CD4-positive, alpha-beta T cell (primary cell): ENCODE data around the gene MAGI1. TPM values are rescaled to one million over a fixed set of nuclear protein-coding genes. Genes with fewer than 3 reads are reported as not detected.
"Not testable (repeated sequence)": the region's sequence is repeated elsewhere in the genome, so short reads cannot be mapped to it uniquely, and the experiment has no call there.

Experiments
- ATAC-seq: fragments of 200-7000 bp; cut with Tn5 transposase; one replicate; pipeline ENCODE4 v1.10.0; 2022; ENCODE audit warnings: mild to moderate bottlenecking; ENCODE audit not compliant: poor library complexity
- CTCF ChIA-PET: fragments of 350-600 bp; sonication (Branson Sonifier 250); formaldehyde crosslinking; loops from one replicate; lab custom pipeline; 2021; ENCODE audit warnings: antibody characterized with exemption, inconsistent platforms; lab: Charles Lee
- POLR2A ChIA-PET: fragments of 350-600 bp; sonication (Branson Sonifier 250); formaldehyde crosslinking; loops from one replicate; lab custom pipeline; 2021; ENCODE audit warnings: antibody characterized with exemption, inconsistent platforms; lab: Charles Lee
- DNase-seq, 14 experiments: peaks; one replicate each; pipeline ENCODE4 v3.0.0-alpha.2; 2013 to 2020; ENCODE audit warnings: mixed read lengths in 2 of 14
- H3K27ac ChIP-seq, 2 donors: one replicate each; pipeline versions ENCODE4 v1.5.1 to v1.7.0; 2013; ENCODE audit warnings: low read length in 2 of 2, low read depth in 1 of 2, mild to moderate bottlenecking in 1 of 2
- H3K27me3 ChIP-seq, 2 experiments: 1 replicate in 1 of 2; 2 replicates in 1 of 2; pipeline versions ENCODE4 v1.6.1 to v1.7.0; 2013; ENCODE audit warnings: low read length in 2 of 2, control low read depth in 1 of 2, mild to moderate bottlenecking in 1 of 2, moderate library complexity in 1 of 2; ENCODE audit not compliant: insufficient read depth in 2 of 2, control insufficient read depth in 1 of 2
- H3K36me3 ChIP-seq: one replicate; pipeline ENCODE4 v1.6.1; 2013; ENCODE audit warnings: low read length, control low read depth; ENCODE audit not compliant: insufficient read depth
- H3K4me1 ChIP-seq: one replicate; pipeline ENCODE4 v1.6.1; 2013; ENCODE audit warnings: low read length, control low read depth; ENCODE audit not compliant: insufficient read depth
- H3K4me3 ChIP-seq: one replicate; pipeline ENCODE4 v1.5.1; 2013; ENCODE audit warnings: mild to moderate bottlenecking, low read length, moderate library complexity
- H3K9me3 ChIP-seq, 2 experiments: 1 replicate in 1 of 2; 2 replicates in 1 of 2; pipeline versions ENCODE4 v1.6.1 to v1.7.0; 2013; ENCODE audit warnings: low read length in 2 of 2, mild to moderate bottlenecking in 2 of 2, control low read depth in 1 of 2, moderate library complexity in 1 of 2; ENCODE audit not compliant: control insufficient read depth in 1 of 2, insufficient read depth in 1 of 2
- H3K27ac Mint-ChIP-seq: one replicate; pipeline ENCODE4 v1.8.0; 2020; ENCODE audit warnings: mixed read lengths
- H3K27me3 Mint-ChIP-seq: one replicate; pipeline ENCODE4 v1.8.0; 2021; ENCODE audit warnings: mixed read lengths
- H3K36me3 Mint-ChIP-seq: one replicate; pipeline ENCODE4 v1.8.0; 2021; ENCODE audit warnings: low read depth, mixed read lengths
- H3K4me1 Mint-ChIP-seq: one replicate; pipeline ENCODE4 v1.8.0; 2021; ENCODE audit warnings: low read depth, mixed read lengths
- H3K4me3 Mint-ChIP-seq: one replicate; pipeline ENCODE4 v1.8.0; 2020; ENCODE audit warnings: mild to moderate bottlenecking, mixed read lengths
- H3K9me3 Mint-ChIP-seq: one replicate; pipeline ENCODE4 v1.8.0; 2020; ENCODE audit warnings: mixed read lengths
- intact Hi-C, 2 experiments: fragments of 100-400 bp; cut with DNase I in 1 of 2; cut with micrococcal nuclease in 1 of 2; formaldehyde crosslinking; loops; one replicate each; pipeline versions ENCODE4 v1.15.1 to v1.9.0; 2023 to 2025; cut with DNase I, micrococcal nuclease
- total RNA-seq, 174 experiments: library from RNA in 2 of 174; stranded (reverse) in 2 of 174; gene quantifications; one replicate each; pipeline ENCODE4 v1.2.3 and lab custom pipeline; 2021 to 2026
- TF ChIP-seq, protein P1 (sequence below): fragments of 200-600 bp; IDR thresholded peaks from one replicate; pipeline ENCODE4 v1.8.0; 2022; ENCODE audit warnings: antibody characterized with exemption, mild to moderate bottlenecking

Gene MAGI1
- total RNA-seq, 2 experiments from 2014 or later, result not detected

DNA sequence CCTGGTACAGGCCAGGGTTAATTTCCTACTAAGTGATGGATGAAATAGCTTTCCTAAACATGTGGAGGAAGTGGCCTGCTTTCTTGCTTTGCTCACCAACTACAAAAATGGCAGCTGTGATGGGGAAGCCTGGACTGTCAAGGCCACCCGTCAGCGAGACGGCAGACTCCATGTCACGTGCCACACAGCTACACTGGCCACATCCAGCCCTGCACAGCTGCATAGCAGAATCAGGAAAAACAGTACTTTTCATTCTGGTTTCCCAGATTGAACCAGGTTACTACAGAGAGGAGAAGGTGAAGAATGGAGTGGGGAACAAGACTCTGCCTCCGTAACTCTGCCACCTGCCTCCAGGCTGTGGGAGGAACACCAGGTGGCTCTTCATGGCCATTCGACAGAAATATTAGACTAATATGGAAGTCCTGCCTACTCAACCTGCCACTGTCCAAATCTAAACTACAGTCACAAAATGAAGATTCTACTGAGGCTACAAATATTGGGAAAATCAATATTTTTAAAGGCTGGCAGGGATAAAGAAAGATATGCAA lies 174.3 kb downstream of the MAGI1 start:
- TF ChIP-seq, protein P1, sequence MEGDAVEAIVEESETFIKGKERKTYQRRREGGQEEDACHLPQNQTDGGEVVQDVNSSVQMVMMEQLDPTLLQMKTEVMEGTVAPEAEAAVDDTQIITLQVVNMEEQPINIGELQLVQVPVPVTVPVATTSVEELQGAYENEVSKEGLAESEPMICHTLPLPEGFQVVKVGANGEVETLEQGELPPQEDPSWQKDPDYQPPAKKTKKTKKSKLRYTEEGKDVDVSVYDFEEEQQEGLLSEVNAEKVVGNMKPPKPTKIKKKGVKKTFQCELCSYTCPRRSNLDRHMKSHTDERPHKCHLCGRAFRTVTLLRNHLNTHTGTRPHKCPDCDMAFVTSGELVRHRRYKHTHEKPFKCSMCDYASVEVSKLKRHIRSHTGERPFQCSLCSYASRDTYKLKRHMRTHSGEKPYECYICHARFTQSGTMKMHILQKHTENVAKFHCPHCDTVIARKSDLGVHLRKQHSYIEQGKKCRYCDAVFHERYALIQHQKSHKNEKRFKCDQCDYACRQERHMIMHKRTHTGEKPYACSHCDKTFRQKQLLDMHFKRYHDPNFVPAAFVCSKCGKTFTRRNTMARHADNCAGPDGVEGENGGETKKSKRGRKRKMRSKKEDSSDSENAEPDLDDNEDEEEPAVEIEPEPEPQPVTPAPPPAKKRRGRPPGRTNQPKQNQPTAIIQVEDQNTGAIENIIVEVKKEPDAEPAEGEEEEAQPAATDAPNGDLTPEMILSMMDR, result no peak
- Histone ChIP-seq H3K36me3 (no peaks in the 10 kb centered on the region), H3K4me1 (no peaks in the 10 kb centered on the region), H3K4me3 (no peak overlapping the region), H3K27ac (no peak overlapping the region), H3K27me3 (no peaks in the 10 kb centered on the region), H3K9me3 (peaks cover 0 to 5% of the 10 kb centered on the region in 2 experiments)
- no peaks in the 10 kb centered on the region for H3K36me3 Mint-ChIP-seq
- no peak overlapping the region for H3K4me3 Mint-ChIP-seq
- DNase-seq, result no peak
- no peak overlapping the region for H3K27ac Mint-ChIP-seq
- no peak for ATAC-seq
- peaks cover 6% of the 10 kb centered on the region for H3K9me3 Mint-ChIP-seq
- H3K4me1 Mint-ChIP-seq, result no peaks in the 10 kb centered on the region
- H3K27me3 Mint-ChIP-seq, result no peaks in the 10 kb centered on the region
- ChIA-PET POLR2A (no interaction called here), CTCF (no interaction called here)
- intact Hi-C loops, result no loop called here

DNA sequence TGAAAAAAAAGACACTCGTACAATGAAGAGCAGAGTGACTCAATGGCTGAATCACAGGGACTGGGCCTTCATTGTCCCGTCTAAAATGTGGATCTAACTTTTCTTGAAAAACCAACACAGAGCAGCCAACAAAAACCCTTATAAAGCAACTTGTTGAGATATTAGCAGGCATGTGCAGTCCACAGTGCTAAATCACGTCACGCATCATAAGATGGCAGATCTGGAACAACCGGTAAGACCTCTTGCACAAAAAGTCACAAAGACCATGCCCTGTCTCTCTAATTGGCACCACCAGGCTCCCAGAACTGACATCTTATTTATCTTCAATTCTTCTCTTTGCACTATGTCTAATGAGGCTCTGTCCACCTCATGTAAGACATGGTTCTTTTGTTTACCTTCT lies 177.0 kb downstream of the MAGI1 start:
- TF ChIP-seq, protein P1, result no peak
- Histone ChIP-seq H3K4me3 (no peak overlapping the region), H3K4me1 (no peaks in the 10 kb centered on the region), H3K27ac (no peak overlapping the region), H3K9me3 (peaks cover 0 to 11% of the 10 kb centered on the region in 2 experiments), H3K36me3 (no peaks in the 10 kb centered on the region), H3K27me3 (no peaks in the 10 kb centered on the region)
- ChIA-PET CTCF (no interaction called here), POLR2A (no interaction called here)
- DNase-seq (no peak), ATAC-seq (no peak)
- Mint-ChIP-seq H3K36me3 (no peaks in the 10 kb centered on the region), H3K27me3 (no peaks in the 10 kb centered on the region), H3K4me3 (no peak overlapping the region), H3K4me1 (no peaks in the 10 kb centered on the region), H3K9me3 (peaks cover 4% of the 10 kb centered on the region), H3K27ac (no peak overlapping the region)
- intact Hi-C loops, result no loop called here

DNA sequence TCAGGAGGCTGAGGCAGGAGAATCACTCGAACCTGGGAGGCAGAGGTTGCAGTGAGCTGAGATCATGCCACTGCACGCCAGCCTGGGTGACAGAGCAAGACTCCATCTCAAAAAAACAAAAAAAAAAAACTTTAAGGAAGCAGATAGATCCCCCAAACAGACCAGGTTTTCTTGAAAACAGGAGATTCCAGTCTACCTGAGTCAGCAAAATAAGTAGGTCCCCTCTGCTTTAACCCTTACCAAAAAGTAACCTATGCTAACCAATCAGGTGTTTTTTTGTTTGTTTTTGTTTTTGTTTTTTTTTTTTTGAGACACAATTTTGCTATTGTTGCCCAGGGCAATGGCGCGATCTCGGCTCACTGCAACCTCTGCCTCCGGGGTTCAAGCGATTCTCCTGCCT lies 179.1 kb downstream of the MAGI1 start:
- DNase-seq, intact Hi-C loops, H3K27me3 Mint-ChIP-seq, H3K4me3 Mint-ChIP-seq, H3K36me3 ChIP-seq, POLR2A ChIA-PET, H3K27ac ChIP-seq, H3K9me3 Mint-ChIP-seq, H3K4me1 ChIP-seq, H3K4me1 Mint-ChIP-seq, ATAC-seq, H3K4me3 ChIP-seq, CTCF ChIA-PET, H3K27ac Mint-ChIP-seq, H3K27me3 ChIP-seq, H3K36me3 Mint-ChIP-seq: not testable (repeated sequence)
- H3K9me3 ChIP-seq, result peaks cover 0 to 11% of the 10 kb centered on the region in 2 experiments

DNA sequence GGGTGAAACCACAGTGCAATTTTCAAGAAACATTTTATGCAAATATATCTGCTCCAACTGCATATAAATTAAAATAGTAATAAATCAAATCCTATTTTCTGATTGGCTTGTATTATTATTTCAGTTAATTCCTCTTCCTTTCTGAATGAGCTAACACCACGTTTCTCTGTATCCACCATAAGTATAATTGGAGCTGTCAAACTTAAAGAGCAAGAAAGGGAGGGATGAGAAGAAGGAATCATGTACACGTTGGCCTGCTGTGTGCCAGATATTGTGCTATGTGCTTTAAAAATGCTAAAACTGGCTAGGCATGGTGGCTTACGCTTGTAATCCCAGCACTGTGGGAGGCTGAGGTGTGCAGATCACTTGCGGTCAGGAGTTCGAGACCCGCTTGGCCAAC lies 180.0 kb downstream of the MAGI1 start:
- Mint-ChIP-seq H3K36me3 (no peaks in the 10 kb centered on the region), H3K27ac (no peak overlapping the region), H3K4me1 (no peaks in the 10 kb centered on the region), H3K27me3 (no peaks in the 10 kb centered on the region), H3K9me3 (peaks cover 4% of the 10 kb centered on the region), H3K4me3 (no peak overlapping the region)
- no peak for DNase-seq
- no peaks in the 10 kb centered on the region for H3K4me1 ChIP-seq
- H3K9me3 ChIP-seq, result peaks cover 0 to 11% of the 10 kb centered on the region in 2 experiments
- ChIA-PET POLR2A (no interaction called here), CTCF (no interaction called here)
- intact Hi-C loops, result no loop called here
- H3K4me3 ChIP-seq, result no peak overlapping the region
- TF ChIP-seq, protein P1, result no peak
- no peak for ATAC-seq
- H3K27me3 ChIP-seq, result no peaks in the 10 kb centered on the region
- H3K36me3 ChIP-seq, result no peaks in the 10 kb centered on the region
- no peak overlapping the region for H3K27ac ChIP-seq
